GM21786 (cell line): ENCODE data around the gene PSG3.
"Not testable (repeated sequence)": the region's sequence is repeated elsewhere in the genome, so short reads cannot be mapped to it uniquely, and the experiment has no call there.

Source experiments
- ATAC-seq: cut with Tn5 transposase; IDR thresholded peaks from one replicate; pipeline ENCODE4 v1.9.1; 2021; ENCODE audit not compliant: unreplicated experiment

The PSG3 gene

DNA sequence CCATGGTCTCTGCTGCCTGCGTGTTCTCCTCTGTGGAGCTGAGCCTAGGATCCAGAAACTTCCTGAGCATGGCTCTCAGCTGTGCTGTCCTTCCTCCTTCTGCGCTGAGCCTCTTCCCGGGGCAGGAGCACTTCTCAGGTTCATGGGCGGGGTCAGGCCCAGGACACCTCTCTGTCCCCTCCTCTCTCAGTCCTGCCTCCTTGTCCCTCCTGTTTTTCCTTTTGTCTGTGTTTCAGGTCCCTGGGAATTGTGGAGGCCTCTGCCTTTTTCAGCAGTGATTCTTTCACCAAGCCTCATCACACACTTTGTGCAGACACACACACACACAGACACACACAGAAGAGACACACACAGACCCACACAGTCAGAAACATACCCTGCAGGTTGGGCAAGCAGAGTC lies at the start of gene PSG3:
Gene PSG3 (minus strand): TSS at position 101 of the 400 bp plus-strand sequence. CDS start 97 bp downstream, at position 4.
- ATAC-seq = not testable (repeated sequence)

DNA sequence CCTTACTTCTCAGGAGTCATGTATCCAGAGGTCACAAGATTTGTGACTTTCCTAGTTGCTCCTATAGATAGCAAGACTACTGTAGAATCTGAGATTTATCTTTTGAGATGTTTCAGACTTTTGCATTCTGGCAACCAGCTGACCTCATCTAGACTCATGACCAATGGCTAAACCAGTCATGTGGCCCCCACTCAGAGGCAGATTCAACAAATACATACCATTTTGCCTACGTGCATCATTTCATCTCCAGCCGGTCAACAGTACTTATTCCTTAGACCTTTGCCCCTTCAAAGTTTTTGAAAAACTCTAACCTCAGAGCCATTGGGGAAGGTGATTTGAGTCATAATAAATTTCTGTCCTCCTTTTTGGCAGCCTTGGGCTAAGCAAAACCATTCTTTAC lies 48.5 kb upstream of the PSG3 start:
- ATAC-seq = not testable (repeated sequence)

DNA sequence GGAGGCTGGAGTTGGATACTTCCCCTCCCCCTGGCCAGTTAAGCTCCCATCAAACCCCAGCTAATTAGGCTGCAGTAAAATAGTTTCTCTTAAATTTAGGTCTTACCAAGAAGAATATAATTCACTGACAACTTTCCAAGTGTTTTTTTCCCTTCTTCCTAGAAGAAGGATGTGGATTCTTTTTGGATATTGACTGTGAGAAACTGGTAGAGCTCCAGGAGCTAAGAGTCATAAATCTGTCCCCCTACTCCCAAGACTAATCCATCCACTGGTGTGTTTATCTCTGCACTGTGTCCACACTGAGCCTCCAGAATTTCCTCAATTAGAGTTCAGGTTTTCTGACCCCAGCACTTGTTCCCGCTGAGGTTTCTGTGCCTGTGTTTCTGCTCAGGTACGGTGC lies 47.5 kb upstream of the PSG3 start:
- ATAC-seq = not testable (repeated sequence)

DNA sequence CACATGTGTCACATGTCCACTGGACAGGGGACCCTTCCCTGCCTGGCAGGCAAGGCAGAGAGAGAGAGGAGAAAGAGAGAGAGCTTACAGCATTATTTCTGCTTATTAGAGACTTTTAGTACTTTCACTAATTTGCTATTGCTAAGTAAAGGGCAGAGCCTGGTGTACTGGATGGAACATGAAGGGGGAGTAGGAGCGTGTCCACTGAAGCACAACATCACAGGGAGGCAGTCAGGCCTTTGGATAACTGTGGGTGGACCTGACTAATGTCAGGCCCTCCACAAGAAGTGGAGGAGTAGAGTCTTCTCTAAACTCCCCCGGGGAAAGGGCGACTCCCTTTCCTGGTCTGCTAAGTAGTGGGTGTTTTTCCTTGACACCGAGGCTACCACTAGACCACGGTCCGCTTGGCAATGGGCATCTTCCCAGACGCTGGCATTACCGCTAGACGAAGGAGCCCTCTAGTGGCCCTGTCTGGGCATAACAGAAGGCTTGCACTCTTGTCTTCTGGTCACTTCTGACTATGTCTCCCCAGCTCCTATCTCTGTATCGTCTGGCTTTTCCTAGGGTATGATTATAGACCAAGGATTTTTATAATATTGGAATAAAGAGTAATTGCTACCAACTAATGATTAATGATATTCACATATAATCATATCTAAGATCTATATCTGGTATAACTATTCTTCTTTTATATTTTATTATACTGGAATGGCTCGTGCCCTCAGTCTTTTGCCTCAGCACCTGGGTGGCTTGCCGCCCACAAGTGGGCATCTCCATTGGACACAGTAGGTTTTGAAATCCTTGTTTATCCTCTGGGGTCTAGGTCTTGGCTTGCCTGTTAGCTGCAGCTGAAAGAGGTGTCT lies 36.7 kb upstream of the PSG3 start:
- not testable (repeated sequence) for ATAC-seq

DNA sequence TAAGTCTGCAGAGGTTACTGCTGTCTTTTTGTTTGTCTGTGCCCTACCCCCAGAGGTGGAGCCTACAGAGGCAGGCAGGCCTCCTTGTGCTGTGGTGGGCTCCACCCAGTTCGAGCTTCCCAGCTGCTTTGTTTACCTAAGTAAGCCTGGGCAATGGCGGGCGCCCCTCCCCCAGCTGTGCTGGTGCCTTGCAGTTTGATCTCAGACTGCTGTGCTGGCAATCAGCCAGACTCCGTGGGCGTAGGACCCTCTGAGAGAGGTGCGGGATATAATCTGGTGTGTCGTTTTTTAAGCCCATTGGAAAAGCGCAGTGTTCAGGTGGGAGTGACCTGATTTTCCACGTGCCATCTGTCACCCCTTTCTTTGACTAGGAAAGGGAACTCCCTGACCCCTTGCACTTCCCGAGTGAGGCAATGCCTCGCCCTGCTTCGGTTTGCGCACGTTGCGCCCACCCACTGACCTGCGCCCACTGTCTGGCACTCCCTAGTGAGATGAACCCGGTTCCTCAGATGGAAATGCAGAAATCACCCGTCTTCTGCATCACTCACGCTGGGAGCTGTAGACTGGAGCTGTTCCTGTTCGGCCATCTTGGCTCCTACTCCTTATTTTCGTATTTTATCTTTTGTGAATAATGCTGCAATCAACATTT lies 34.4 kb upstream of the PSG3 start:
- not testable (repeated sequence) for ATAC-seq

DNA sequence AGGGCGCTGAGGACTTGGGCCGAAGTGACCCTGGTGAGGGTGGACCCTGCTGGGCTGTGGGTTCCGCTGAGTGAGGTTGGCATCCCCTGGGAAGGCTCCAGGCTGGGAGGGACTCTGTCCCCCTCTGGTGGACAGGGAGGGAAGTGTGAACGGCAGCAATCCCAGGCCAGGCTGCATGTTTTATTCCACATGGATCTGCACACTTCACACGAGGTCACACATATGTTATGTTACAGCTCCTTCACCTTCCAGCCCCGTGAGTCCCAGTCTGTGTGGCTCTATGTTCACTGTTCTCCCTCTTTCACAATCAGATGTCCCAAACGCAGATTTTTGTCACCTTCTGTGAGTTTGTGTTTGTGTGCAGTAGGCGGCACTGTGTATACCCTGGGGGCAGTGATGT lies 27.0 kb upstream of the PSG3 start:
- ATAC-seq = not testable (repeated sequence)

DNA sequence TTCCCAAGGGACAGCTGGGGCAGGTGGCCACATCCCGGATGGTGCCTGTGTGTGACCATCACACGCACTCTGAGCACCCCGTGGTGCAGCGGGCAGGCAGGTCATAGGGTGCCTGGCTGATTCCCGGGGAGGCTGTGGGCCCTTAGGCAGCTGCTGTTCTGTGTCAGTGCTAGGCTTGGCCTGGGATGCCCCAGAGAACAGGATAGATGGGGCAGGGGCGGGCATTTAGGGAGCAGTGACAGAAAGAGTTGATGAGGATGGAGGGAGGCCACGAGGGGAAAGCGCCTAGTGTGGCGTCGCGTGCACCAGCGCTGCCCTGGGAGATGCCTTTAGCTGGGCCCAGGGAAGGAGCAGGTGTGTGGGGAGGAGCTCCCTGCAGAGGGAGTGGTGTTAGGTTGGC lies 26.6 kb upstream of the PSG3 start:
- not testable (repeated sequence) for ATAC-seq

DNA sequence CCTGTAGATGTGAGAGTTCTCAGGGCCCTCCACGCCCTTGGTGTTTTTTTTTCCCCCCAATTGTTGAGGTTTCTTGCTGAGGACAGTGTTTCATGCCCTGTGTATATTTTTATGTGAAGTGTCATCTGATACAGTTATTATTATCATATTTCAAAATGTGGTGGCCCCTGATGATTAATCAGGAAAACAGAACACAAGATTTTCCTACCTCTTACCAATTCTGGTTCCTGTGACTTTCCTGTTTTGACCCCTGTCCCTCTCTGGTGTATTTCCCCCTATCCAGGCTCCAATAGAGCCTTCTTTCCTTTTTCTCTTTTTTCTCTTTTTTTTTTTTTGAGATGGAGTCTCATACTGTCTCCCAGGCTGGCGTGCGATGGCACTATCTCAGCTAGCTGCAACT lies 24.6 kb upstream of the PSG3 start:
- ATAC-seq = no peak

DNA sequence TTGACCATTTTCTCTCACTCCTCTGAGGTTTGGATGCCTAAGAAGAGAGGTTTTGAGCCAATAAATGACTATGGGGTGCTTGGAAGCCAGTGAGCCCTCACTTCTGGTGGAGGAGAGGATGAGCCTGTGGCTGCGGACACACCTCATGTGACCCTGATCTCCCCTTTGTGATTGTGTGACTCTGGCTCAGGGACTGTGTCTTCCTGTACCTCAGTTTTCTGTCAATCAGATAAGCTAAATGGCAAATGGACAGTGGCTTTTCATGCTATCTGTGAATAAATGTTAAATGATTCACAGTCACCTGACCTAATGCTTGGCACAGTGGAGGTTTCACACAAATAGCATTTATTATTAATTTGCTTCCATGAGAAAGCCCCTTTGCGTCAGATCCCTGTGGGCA lies 22.5 kb upstream of the PSG3 start:
- no peak for ATAC-seq

DNA sequence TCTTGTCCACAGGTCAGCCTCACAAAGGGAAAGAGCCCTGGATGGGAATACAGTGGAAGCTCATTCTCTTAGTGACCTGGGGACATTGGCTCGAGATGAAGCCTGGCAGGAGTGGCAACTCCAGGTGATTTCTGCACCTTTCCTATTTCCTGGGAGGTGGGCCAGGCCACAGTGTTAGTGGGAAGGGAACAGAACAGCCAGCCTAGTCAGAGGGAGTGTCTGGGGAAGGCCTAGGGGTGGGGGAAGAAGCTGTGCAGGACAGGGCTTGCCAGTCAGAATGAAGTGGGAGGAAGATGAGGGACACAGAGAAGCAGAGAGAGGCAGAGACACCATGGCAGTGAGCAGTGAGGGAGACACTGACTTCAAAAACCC lies 21.6 kb upstream of the PSG3 start:
- not testable (repeated sequence) for ATAC-seq

DNA sequence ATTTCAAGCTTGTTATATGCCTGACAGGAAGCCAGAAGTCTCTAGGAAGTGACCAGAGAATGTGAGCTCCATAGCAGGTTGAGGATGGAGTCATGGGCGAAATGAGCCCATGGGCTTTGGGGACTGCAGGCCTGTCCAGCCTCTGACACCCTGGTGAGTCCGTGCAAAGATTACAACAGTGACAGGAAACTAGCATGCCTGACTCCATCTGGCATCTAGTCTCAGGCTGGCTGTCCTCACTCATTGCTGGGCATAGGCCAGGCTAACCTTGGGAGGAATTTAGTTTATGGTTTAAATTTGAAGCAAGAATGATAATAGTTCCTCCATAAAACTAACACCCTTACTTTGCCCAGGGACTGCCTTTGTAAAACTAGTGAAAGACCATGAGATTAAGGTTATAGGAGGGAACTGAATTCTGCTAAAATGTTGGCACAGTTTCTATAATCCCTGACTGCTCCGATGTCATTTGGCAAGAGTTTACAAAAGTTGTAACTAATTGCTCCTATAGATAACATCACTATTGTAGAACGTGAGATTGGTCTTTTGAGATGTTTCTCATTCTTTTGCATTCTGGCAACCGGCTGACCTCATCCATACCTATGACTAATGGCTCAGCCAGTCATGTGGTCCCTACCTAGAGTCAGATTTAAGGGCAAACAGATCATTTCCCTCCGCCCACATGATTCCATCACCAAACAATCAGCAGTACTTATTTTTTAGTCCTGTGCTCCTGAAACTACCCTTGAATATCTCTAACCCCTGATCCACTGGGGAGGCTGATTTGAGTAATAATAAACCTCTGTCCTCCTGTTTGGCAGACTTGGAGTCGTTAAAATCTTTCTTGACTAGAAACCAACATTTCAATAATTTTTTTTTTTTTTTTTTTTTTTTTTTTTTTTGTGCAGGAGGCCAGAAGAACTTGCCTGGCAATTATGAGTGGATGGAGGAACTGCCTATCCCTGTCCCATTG lies 21.0 kb upstream of the PSG3 start:
- not testable (repeated sequence) for ATAC-seq

DNA sequence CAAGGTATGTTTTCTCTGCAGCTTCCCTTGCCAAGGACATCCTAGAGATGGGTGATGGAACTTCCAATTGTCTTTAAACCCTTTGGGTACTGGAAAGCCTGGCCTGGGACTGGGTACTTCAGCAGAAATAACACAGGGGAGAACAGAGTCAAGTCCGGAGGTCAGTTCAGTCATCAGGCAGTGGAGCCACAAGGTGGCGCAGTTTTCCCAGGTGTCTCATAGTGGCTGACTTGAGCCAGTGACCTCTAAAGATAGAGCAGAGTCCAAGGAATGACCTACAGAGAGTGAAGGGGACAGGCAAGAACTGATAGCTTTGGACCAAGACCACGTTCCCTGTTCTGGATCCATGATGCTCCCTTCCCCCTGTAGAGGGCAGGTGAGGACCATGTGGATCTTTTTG lies 18.4 kb upstream of the PSG3 start:
- ATAC-seq = not testable (repeated sequence)

DNA sequence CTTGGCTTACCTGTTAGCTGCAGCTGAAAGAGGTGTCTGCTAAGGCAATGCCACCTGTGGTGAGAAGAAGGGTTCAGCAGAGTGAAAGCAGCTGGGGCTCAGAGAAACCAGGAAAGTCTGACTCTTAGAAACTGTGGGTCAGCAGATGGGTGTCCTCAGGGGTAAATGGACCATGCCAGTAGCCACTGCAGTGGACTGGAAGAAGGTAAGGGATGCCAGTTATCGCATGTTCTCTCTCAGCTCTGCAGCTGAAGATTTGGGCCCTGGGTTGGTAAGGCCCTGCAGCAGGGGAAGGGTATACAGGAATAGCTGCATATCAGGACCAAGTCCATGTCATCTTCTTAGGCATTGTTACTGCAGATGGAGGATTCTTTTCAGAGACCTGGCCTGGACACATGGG lies 12.0 kb upstream of the PSG3 start:
- ATAC-seq = not testable (repeated sequence)

DNA sequence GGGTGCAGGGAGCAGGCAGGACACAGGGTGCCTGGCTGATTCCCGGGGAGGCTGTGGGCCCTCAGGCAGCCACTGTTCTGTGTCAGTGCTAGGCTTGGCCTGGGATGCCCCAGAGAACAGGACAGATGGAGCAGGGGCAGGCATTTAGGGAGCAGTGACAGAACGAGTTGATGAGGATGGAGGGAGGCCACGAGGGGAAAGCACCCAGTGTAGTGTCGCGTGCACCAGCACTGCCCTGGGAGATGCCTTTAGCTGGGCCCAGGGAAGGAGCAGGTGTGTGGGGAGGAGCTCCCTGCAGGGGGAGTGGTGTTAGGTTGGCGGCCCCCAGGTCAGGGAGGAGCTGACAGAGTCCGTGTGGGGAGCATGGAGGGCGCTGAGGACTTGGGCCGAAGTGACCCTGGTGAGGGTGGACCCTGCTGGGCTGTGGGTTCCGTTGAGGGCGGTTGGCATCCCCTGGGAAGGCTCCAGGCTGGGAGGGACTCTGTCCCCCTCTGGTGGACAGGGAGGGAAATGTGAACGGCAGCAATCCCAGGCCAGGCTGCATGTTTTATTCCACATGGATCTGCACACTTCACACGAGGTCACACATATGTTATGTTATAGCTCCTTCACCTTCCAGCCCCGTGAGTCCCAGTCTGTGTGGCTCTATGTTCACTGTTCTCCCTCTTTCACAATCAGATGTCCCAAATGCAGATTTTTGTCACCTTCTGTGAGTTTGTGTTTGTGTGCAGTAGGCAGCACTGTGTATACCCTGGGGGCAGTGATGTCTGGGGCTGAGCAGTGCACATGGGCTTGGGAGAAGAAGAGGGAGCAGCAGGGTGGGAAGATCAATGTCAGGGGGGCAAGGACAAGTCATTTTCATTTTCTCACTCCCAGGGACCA lies 1.7 kb upstream of the PSG3 start:
- ATAC-seq = not testable (repeated sequence)

DNA sequence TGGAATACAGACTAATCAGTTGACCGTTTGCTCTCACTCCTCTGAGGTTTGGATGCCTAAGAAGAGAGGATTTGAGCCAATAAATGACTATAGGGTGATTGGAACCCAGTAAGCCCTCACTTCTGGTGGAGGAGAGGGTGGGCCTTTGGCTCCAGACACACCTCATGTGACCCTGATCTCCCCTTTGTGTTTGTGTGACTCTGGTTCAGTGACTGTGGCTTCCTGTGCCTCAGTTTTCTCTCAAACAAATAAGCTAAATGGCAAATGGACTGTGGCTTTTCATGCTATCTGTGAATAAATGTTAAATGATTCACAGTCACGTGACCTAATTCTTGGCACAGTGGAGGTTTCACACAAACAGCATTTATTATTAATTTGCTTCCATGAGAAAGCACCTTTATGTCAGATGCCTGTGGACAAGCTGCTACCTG lies 2.7 kb downstream of the PSG3 start:
- not testable (repeated sequence) for ATAC-seq

DNA sequence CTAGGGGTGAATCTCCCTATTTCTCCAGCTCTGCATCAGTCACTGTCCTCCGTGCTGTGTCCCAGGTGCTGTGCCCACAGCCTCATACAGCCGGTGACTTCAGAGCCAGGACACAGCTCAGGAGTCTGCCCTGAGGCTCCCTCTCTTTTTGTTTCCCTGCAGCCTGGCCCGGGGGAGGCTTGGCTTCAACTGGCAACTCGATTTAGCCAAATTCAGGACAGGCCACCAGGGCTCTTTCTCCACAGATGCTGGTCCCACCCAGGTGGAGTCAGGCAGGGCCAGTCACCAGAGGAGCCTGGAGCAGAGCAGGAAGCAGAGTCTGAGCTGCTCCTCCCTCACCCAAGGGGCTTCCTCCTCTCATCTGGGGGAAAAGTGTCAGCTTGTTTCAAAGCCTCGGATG lies 11.9 kb downstream of the PSG3 start:
- ATAC-seq = not testable (repeated sequence)

DNA sequence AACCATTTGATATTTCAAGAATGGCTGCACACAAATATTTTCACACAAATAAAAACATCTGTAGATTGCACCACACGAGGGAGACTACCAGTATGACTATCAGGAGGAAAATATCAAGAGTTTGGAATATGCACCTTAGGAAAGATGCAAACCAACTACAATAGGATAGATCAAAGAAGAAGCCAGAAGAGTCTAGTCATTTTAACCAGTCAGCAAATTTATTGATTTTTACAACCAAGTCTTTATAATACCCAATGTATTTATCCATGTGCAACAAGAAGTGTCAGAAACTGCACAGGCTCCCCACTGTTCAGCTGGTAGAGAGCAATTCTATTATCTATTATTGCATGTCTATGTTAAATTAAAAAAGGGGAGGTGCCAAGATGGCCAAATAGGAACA lies 26.3 kb downstream of the PSG3 start:
- ATAC-seq = not testable (repeated sequence)

DNA sequence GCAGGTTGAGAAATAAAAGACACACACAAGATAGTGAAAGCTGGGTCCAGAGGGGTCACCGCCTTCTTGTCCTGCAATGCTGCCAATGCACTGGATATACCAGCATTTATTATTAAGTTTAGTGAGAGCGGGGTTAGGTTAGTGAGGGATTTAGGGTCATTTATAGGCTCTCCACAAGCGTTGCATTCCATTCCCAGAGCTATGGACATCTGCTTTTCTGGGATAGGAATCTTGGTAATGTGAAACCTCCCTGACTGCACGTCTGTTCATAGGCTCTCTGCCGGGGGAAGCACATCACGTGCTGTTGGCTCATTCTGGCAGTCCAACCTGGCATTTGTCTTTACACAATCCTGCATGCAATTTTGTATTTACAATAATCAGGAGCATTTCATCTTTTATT lies 27.5 kb downstream of the PSG3 start:
- not testable (repeated sequence) for ATAC-seq

DNA sequence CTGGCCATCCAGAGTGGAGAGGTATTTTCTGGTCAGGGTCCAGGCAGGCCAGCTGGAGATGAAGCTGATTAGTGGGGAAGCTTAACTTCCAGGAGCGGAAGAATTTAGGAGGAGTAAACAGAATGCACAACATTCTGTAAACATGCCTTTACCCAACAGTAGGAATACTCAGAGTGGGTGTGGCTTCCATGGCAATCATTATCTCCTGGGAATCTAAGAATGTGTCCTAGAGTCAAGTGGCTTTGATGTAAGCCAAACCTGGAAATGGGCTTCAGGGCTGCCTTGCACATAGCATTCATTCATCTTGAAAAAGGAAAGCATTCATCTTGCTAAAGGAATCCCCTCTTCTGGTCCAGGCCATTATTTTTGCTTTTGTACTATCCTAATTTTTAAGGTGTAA lies 29.3 kb downstream of the PSG3 start:
- not testable (repeated sequence) for ATAC-seq

DNA sequence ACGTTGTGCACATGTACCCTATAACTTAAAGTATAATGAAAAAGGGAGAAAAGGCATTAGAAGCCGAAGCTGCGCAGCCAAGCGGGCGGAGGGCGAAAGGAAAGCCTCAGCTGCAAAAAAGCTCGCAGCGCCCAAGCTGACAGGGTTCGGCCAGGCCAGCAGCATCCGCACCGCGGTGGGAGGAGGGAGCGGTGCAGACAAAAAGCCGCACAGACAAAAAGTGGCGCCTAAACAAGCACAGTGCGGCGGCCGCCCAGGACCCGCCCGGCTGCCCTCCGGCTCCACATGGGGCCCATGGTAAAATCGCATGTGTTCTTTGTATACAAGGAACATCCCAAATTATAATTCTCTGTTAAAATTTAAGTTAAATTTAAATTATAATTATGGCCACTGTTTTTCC lies 42.4 kb downstream of the PSG3 start:
- ATAC-seq = no peak
